HUDEP-2 (cell line): ENCODE measurements around the gene TMEM35B.

Source experiments
- DNase-seq, 76 experiments: peaks; one replicate each; lab custom pipeline; 2025; ENCODE audit not compliant: unreplicated experiment in 76 of 76; lab: John Stamatoyannopoulos, UW

Gene TMEM35B

DNA sequence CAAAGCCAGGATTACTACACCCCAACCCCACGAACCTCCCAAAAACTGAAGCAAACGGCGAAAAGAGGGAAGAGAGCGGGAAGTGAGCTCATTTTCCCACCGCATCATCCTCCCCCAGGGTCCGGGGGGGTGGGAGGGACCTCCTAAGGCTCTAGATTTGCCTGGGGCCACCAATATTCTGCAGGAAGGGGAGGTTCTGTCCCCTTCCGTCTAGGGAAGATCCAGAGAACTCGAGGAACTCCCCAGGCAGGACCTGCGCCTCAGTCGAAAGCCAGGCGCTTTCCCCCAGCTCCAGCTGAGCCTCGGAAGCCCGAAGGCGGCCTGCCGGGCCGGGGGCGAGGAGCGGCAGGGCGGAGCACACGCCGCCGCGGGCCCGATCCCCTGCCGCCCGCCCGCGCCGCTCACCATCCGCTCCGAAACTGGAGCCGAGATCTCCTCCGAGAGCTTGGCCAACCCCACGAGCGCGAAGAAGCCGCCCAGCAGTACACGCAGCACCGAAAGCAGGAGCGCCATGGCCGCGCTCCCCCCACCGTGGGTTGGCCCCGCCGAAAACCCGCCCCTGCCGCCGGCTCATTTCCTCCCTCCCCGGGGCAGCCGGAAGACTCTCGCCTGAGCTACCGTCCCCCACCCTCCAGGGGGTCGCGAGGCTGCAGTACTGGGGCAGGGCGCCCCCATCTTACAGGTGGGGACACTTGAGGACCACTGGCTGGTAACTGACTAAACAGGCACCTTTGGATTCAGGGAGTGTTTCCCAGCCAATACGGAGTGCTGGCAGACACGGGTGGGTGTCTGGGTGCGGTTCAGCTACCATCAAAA lies at the start of gene TMEM35B:
TMEM35B (minus strand) TSS at position 555 of the 816 bp plus-strand sequence; CDS start at position 513, 42 bp downstream.
- peak in 53 of 76 experiments; percentile 4 to 64 (median 32) for DNase-seq

DNA sequence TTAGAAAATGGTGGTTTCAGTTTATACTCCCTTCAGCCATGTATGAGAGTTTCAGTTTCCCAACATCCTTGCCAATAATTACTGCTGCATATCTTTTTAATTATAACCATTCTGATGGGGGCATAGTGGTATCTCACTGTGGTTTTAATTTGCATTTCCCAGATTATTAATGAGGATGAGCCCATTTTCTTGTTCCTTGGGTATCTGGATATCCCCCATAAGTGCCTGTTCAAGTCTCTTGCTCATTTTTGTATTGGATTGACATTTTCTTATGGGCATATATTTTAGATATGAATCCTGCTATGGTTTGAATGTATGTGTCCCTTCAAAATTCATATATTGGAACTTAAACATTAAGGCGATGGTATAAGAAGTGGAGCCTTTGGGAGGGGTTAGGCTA lies 48.2 kb upstream of the TMEM35B start:
- DNase-seq, result no peak

DNA sequence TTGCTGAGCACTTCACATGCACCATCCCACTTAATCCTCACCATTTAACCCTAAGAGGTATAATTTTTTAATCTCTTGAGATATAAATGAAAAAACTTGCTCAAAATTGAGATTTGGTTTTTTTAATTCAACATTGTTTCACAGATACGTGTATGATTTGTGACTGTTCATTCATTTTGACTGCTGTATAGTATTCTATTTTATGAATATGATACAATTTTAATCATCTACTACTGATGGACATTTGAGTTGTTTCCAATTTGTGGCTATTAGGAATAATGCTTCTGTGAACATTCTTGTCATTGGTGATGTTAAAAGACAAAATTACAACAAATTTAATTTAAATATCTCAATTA lies 47.2 kb upstream of the TMEM35B start:
- DNase-seq, result no peak

DNA sequence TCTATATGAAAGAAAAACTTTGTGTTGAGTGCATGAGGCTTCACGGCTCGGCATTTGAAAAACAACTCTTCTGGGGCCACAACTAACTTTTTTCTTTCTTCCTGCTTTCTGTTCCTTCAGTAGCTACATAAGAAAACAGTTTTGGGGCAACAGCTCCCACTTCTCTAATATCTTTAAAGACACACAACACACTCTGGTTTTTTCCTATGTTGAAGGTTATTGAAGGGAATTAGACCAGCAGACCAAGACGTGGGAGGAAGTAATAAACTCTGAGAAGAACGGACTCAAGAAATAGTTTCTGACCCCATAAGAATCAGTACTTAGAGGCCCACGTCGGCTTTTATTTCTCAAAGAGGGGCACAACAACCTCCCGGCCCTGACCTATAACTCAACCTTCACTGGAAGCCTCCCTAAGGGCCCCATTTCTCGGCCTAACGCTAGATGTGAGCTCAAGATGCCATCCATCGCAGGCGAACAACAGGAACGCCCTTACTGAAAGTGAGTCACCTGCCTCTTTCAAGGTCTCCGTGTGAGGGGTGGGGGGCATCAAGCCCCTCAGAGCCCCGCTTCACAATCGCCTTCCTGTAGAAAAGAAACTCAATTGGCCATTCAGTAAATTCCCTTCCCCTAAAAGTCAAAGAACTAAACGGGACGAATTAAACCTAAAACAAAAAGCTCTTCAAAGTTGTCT lies 45.8 kb upstream of the TMEM35B start:
- DNase-seq, result peak in 49 of 76 experiments; percentile 3 to 62 (median 23)

- DNase-seq, result peak in 2 of 76 experiments; percentile 0 to 4
Measured at GRCh38 chr1:35030338-35030737, 45.2 kb upstream of the TMEM35B start.

DNA sequence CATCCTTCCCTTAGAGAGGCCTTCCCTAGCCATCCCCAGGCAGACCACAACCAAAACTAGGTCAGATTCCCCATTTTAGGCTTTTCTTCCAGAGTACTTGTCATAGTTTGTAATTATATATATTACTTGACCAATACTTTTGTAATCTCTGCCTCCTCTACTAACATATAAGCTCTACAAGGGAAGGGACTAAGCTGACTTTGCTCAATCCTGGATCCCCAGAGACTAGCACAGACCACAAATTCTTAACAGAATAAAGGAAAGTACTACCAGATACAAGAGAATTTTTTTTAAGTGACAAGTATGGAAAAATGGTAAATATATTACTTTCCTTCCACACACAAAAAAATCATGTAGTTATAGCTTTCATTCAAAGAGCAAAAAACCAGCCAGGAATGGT lies 44.6 kb upstream of the TMEM35B start:
- DNase-seq, result no peak

GRCh38 chr1:35016406-35016805 lies 31.3 kb upstream of the TMEM35B start:
- DNase-seq, result no peak

DNA sequence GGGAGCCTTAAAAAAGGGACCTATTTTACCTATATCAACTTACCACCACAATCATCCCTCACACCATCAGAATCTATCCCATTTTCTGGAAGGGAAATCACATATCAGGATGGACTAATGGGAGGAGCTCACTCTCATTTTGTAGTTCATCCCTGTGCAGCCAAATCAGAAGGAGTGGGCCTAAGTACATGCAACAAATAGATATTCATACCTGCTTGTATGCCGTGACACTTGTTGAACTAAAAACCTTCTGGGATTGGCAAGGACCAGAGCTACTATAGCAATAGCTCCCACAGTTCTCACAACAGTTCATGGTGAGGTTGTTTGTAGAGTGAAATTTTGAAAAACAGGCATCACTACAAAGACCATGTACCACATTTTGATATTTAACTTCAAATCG lies 29.3 kb upstream of the TMEM35B start:
- no peak for DNase-seq

GRCh38 chr1:35005711-35006110 lies 20.6 kb upstream of the TMEM35B start:
- DNase-seq, result no peak

GRCh38 chr1:35001743-35002142 lies 16.6 kb upstream of the TMEM35B start:
- DNase-seq, result no peak

DNA sequence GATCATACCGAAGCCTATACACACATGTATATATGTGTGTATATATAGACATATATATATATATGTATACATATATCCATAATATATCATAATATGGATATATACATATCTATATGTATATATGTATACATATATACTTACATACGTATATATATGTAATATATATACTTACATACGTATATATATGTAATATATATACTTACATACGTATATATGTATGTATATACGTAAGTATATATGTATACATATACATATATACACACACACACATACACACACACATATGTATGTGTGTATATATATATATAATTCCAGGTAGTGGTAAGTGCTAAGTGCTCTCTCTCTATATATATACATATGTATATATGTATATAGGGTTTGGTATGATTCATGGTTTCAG lies 9.7 kb upstream of the TMEM35B start:
- no peak for DNase-seq

- DNase-seq, result no peak
Measured at GRCh38 chr1:34988581-34988980, 3.4 kb upstream of the TMEM35B start.

GRCh38 chr1:34988147-34988546 lies 3.0 kb upstream of the TMEM35B start:
- no peak for DNase-seq

DNA sequence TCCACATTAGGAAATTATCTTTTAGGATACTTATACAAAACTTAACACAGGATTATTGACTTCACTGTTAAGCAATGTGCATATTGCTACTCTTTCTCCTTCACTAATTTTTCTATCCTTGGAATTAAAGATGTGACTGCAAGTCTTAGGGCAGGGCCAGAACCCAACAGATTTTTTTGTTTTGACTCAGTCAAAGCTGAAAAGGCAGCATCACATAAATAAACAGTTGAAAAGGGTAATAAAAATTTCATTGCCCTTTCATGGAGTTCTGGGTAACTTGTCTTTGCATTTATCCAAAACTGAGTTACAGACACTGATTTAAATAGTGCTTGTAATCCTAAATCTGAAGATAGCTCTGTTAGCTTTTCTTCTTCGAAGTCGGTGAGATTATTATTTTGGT lies 1.9 kb upstream of the TMEM35B start:
- DNase-seq, result no peak

DNA sequence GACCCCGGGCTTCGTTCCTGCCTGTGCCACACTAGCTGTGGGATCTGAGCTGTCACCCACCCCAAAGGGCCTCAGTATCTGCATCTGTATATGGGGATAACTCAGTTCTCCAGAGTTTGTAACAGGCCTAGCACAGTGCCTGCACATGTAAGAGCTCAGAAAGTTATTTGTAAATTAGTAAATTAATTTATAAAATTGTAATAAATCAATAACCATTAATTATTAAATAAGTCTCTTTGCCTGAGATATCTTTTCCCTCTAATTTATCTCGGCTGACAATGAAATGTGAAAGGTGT lies 410 bp upstream of the TMEM35B start:
- DNase-seq, result peak in 1 of 76 experiments; percentile 8

- peak in 5 of 76 experiments; percentile 1 to 44 (median 5) for DNase-seq
Measured at GRCh38 chr1:34984435-34984792, 733 bp downstream of the TMEM35B start.

DNA sequence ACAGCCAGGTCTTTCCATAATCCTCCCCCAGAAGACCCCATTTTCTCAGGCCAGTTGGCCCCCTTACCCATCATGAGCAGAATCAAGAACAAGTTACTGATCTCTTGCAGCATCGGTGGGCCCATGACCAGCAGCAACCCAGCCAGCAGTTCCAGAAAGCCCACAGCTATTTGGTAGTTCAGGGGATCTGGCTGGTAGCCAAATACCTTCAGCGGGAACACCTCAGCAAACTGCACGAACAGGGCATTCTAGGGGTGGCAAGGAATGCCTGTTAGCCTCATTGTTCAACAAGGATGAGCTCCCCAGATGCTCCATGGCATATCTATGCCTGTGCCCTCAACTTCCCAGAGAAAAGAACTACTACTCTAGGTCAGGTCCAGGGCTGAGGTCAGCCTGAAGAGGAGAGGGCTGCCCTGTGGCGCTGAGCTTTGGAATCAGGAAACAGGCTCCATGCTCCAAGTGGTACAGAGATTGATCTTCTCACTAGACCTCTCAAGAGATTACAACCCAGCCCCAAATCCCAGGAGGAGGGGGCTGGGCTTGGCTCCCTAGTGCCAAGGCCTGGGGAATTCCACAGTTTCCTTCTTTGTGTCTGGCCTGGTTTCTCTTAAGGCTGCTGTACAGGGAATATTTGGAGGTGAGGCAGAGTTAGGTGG lies 1.3 kb downstream of the TMEM35B start:
- no peak for DNase-seq

- no peak for DNase-seq
Measured at GRCh38 chr1:34982820-34983376, 2.2 kb downstream of the TMEM35B start.

- no peak for DNase-seq
Measured at GRCh38 chr1:34980715-34981114, 4.4 kb downstream of the TMEM35B start.

- no peak for DNase-seq
Measured at GRCh38 chr1:34978921-34979320, 6.2 kb downstream of the TMEM35B start.

- DNase-seq, result no peak
Measured at GRCh38 chr1:34977858-34978257, 7.3 kb downstream of the TMEM35B start.

DNA sequence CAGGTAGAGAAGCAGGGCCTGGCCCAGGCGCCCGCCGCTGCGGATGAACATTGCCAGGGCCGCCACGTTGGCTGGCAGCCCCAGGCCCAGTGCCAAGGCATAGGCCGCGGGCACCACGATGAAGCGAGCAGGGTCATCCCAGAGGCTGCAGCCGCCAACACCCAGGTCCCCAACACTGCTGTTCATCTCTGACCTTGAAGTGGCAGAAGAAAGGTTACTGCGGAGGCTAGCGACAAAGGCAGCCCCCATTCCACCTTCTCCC lies 8.0 kb downstream of the TMEM35B start:
- no peak for DNase-seq
